Fibroblast of lung (primary cell): ENCODE results near the gene IKBKE. TPM values are rescaled to one million over a fixed set of nuclear protein-coding genes. Genes with fewer than 3 reads are reported as not detected.

Experiments
- DNase-seq, 2 donors: peaks; one replicate each; pipeline versions ENCODE4 v3.0.0 to v3.0.0-alpha.2; 2010; ENCODE audit warnings: low read depth in 2 of 2
- H2AFZ ChIP-seq: 2 replicates; pipeline ENCODE4 v1.5.1; 2012; ENCODE audit warnings: low read length, control low read depth, inconsistent platforms
- H3K27ac ChIP-seq: 2 replicates; pipeline ENCODE4 v1.5.1; 2011; ENCODE audit warnings: low read length, control low read depth; ENCODE audit not compliant: insufficient read depth
- H3K27me3 ChIP-seq: 2 replicates; pipeline ENCODE4 v1.5.1; 2011; ENCODE audit warnings: mild to moderate bottlenecking, low read length; ENCODE audit not compliant: control insufficient read depth, insufficient read depth
- H3K36me3 ChIP-seq: 2 replicates; pipeline ENCODE4 v1.5.1; 2011; ENCODE audit warnings: low read length; ENCODE audit not compliant: control insufficient read depth, insufficient read depth
- H3K4me1 ChIP-seq: 2 replicates; pipeline ENCODE4 v1.5.1; 2011; ENCODE audit warnings: low read length; ENCODE audit not compliant: control insufficient read depth, insufficient read depth; ENCODE audit errors: extremely low read depth
- H3K4me2 ChIP-seq: 2 replicates; pipeline ENCODE4 v1.5.1; 2011; ENCODE audit warnings: low read length, control low read depth; ENCODE audit not compliant: insufficient read depth; ENCODE audit errors: extremely low read depth
- H3K4me3 ChIP-seq, 4 experiments: fragments of 200-600 bp in 1 of 4; sonication (generic) in 1 of 4; replicated peaks in 1 of 4; 2 replicates each; pipeline ENCODE4 v1.5.1; 2011 to 2016; ENCODE audit warnings: low read length in 4 of 4, low read depth in 3 of 4, mild to moderate bottlenecking in 3 of 4, control low read depth in 2 of 4, inconsistent platforms in 1 of 4, mixed read lengths in 1 of 4; ENCODE audit not compliant: insufficient read depth in 1 of 4; ENCODE audit errors: control extremely low read depth in 1 of 4
- H3K79me2 ChIP-seq: 2 replicates; pipeline ENCODE4 v1.5.1; 2012; ENCODE audit warnings: mild to moderate bottlenecking, low read length, inconsistent platforms; ENCODE audit not compliant: control insufficient read depth, insufficient read depth
- H3K9ac ChIP-seq: 2 replicates; pipeline ENCODE4 v1.5.1; 2011; ENCODE audit warnings: mild to moderate bottlenecking, low read length, control low read depth; ENCODE audit not compliant: insufficient read depth
- H3K9me3 ChIP-seq: 2 replicates; pipeline ENCODE4 v1.5.1; 2012; ENCODE audit warnings: low read depth, low read length; ENCODE audit not compliant: control insufficient read depth, insufficient read depth
- H4K20me1 ChIP-seq: 2 replicates; pipeline ENCODE4 v1.5.1; 2011; ENCODE audit warnings: low read length; ENCODE audit not compliant: control insufficient read depth, insufficient read depth; ENCODE audit errors: extremely low read depth
- CTCF ChIP-seq, 2 donors: IDR thresholded peaks in 1 of 2; conservative IDR thresholded peaks in 1 of 2; 1 replicate in 1 of 2; 2 replicates in 1 of 2; pipeline ENCODE4 v1.5.1; 2011 to 2012; ENCODE audit warnings: low read length in 2 of 2, control low read depth in 1 of 2, inconsistent platforms in 1 of 2, low read depth in 1 of 2, mild to moderate bottlenecking in 1 of 2
- EZH2 ChIP-seq: IDR thresholded peaks from 2 replicates; pipeline ENCODE4 v1.5.1; 2012; ENCODE audit warnings: low read length, control low read depth, mild to moderate bottlenecking; ENCODE audit errors: missing control alignments
- polyA minus RNA-seq: library from RNA; depleted of rRNA, polyadenylated mRNA; stranded (reverse); fragments of >200 nt; gene quantifications from 2 replicates; pipeline ENCODE4 v1.2.3, GENCODE V29; 2011; ENCODE audit warnings: low replicate concordance
- polyA plus RNA-seq, 2 donors: library from polyadenylated mRNA; depleted of rRNA in 1 of 2; stranded (reverse) in 1 of 2; unstranded in 1 of 2; fragments of >200 nt; gene quantifications; 2 replicates each; pipeline ENCODE4 v1.2.1, GENCODE V29; 2011 to 2012; ENCODE audit warnings: missing spikeins in 1 of 2
- total RNA-seq: library from RNA; depleted of rRNA; stranded (reverse); fragments of >200 nt; gene quantifications from 2 replicates; pipeline ENCODE4 v1.2.1, GENCODE V29; 2014

Gene IKBKE
- total RNA-seq: 9.6 and 10.0 TPM in 2 replicates
- polyA plus RNA-seq: 12.4 and 13.1 TPM in 2 replicates
- 14.2 and 16.1 TPM in 2 replicates for polyA plus RNA-seq (2012)
- polyA minus RNA-seq: 12.0 and 30.6 TPM in 2 replicates

GRCh38 chr1:206469933-206470691 lies at the start of gene IKBKE:
IKBKE (plus strand) TSS chr1:206470476; CDS start chr1:206473228, 2,752 bp downstream.
- H3K36me3 ChIP-seq: peaks cover 8% of the 10 kb centered on the region
- peak within 1 kb of the TSS; percentile 77 to 93 (median 84) for H3K4me3 ChIP-seq
- H3K79me2 ChIP-seq: no peaks in the 10 kb centered on the region
- TF ChIP-seq EZH2 (no peak), CTCF (conservative IDR thresholded peaks at IDR 0.05 in 1 of 2, IDR thresholded peaks at IDR 0.05 in 1 of 2; ENCODE audit: low read depth in 1 of 2, low read length in 2 of 2) (peak; percentile 29 to 49)
- peak within 1 kb of the TSS; percentile 21 for H3K27ac ChIP-seq
- peak; percentile 72 to 79 for DNase-seq
- peaks cover 23% of the 10 kb centered on the region for H3K4me1 ChIP-seq
- H4K20me1 ChIP-seq: no peaks in the 10 kb centered on the region
- no peaks in the 10 kb centered on the region for H3K9me3 ChIP-seq
- H2AFZ ChIP-seq: peak within 1 kb of the TSS; percentile 49
- H3K9ac ChIP-seq: peak within 1 kb of the TSS; percentile 76
- no peaks in the 10 kb centered on the region for H3K27me3 ChIP-seq
- H3K4me2 ChIP-seq: peak within 1 kb of the TSS; percentile 77

- Histone ChIP-seq H3K27ac (no peak overlapping the region), H3K9me3 (no peaks in the 10 kb centered on the region), H4K20me1 (no peaks in the 10 kb centered on the region), H3K4me1 (no peaks in the 10 kb centered on the region), H3K4me2 (no peak overlapping the region), H3K9ac (no peak overlapping the region), H3K36me3 (peaks cover 2% of the 10 kb centered on the region), H3K4me3 (no peak overlapping the region), H3K79me2 (no peaks in the 10 kb centered on the region), H2AFZ (no peak overlapping the region), H3K27me3 (no peaks in the 10 kb centered on the region)
- no peak for TF ChIP-seq EZH2
- TF ChIP-seq CTCF (conservative IDR thresholded peaks at IDR 0.05 in 1 of 2, IDR thresholded peaks at IDR 0.05 in 1 of 2; ENCODE audit: low read depth in 1 of 2, low read length in 2 of 2): no peak
- no peak for DNase-seq
These were observed 48.5 kb upstream of the IKBKE start for GRCh38 chr1:206421616-206422340.

GRCh38 chr1:206422525-206422924 lies 47.8 kb upstream of the IKBKE start:
- Histone ChIP-seq H3K4me1 (no peaks in the 10 kb centered on the region), H3K27me3 (no peaks in the 10 kb centered on the region), H3K79me2 (no peaks in the 10 kb centered on the region), H4K20me1 (no peaks in the 10 kb centered on the region), H2AFZ (no peak overlapping the region), H3K9ac (no peak overlapping the region), H3K4me2 (no peak overlapping the region), H3K36me3 (peaks cover 4% of the 10 kb centered on the region), H3K27ac (no peak overlapping the region), H3K4me3 (no peak overlapping the region), H3K9me3 (no peaks in the 10 kb centered on the region)
- no peak for DNase-seq
- TF ChIP-seq EZH2 (no peak), CTCF (conservative IDR thresholded peaks at IDR 0.05 in 1 of 2, IDR thresholded peaks at IDR 0.05 in 1 of 2; ENCODE audit: low read depth in 1 of 2, low read length in 2 of 2) (no peak)
